Common myeloid progenitor, CD34-positive (primary cell): ENCODE results near the gene TPTE2.

Experiments used
- CTCF ChIA-PET: fragments of 350-600 bp; sonication (Branson Sonifier 250); formaldehyde crosslinking; loops from one replicate; lab custom pipeline; 2021; ENCODE audit warnings: antibody characterized with exemption; lab: Charles Lee
- POLR2A ChIA-PET: fragments of 350-600 bp; sonication (Branson Sonifier 250); formaldehyde crosslinking; loops from one replicate; lab custom pipeline; 2021; ENCODE audit warnings: antibody characterized with exemption; lab: Charles Lee
- DNase-seq, 3 donors: peaks; one replicate each; pipeline versions ENCODE4 v3.0.0 to v3.0.0-alpha.2; 2013
- H3K27ac ChIP-seq, 2 experiments: 1 replicate in 1 of 2; 2 replicates in 1 of 2; pipeline ENCODE4 v1.7.0; 2013; ENCODE audit warnings: inconsistent platforms in 2 of 2, low read length in 2 of 2, mild to moderate bottlenecking in 2 of 2, low read depth in 1 of 2, moderate library complexity in 1 of 2; ENCODE audit not compliant: severe bottlenecking in 2 of 2, insufficient read depth in 1 of 2, poor library complexity in 1 of 2
- H3K27me3 ChIP-seq, 5 experiments: replicated peaks in 2 of 5; 1 replicate in 3 of 5; 2 replicates in 2 of 5; pipeline versions ENCODE4 v1.6.1 to v1.7.0; 2013; ENCODE audit warnings: low read length in 4 of 5, mild to moderate bottlenecking in 2 of 5, moderate library complexity in 2 of 5, inconsistent platforms in 1 of 5; ENCODE audit not compliant: insufficient read depth in 5 of 5, control insufficient read depth in 4 of 5
- H3K36me3 ChIP-seq, 4 experiments: 1 replicate in 2 of 4; 2 replicates in 2 of 4; pipeline versions ENCODE4 v1.6.1 to v1.7.0; 2013; ENCODE audit warnings: low read length in 3 of 4, control low read depth in 1 of 4, mild to moderate bottlenecking in 1 of 4; ENCODE audit not compliant: control insufficient read depth in 4 of 4, insufficient read depth in 4 of 4
- H3K4me1 ChIP-seq, 4 experiments: 1 replicate in 3 of 4; 2 replicates in 1 of 4; pipeline versions ENCODE4 v1.6.1 to v1.7.1; 2013; ENCODE audit warnings: low read length in 3 of 4, mild to moderate bottlenecking in 3 of 4, control low read depth in 1 of 4, inconsistent platforms in 1 of 4, moderate library complexity in 1 of 4; ENCODE audit not compliant: control insufficient read depth in 4 of 4, insufficient read depth in 4 of 4; ENCODE audit errors: control extremely low read depth in 1 of 4
- H3K4me3 ChIP-seq, 7 experiments: 1 replicate in 4 of 7; 2 replicates in 3 of 7; pipeline versions ENCODE4 v1.5.1 to v1.7.0; 2013; ENCODE audit warnings: mild to moderate bottlenecking in 7 of 7, low read length in 6 of 7, moderate library complexity in 6 of 7, inconsistent platforms in 2 of 7, low read depth in 2 of 7, control low read depth in 1 of 7; ENCODE audit not compliant: insufficient read depth in 4 of 7, control insufficient read depth in 1 of 7; ENCODE audit errors: extremely low read depth in 1 of 7
- H3K9me3 ChIP-seq, 5 experiments: 1 replicate in 4 of 5; 2 replicates in 1 of 5; pipeline versions ENCODE4 v1.6.1 to v1.7.1; 2013; ENCODE audit warnings: low read length in 4 of 5, mild to moderate bottlenecking in 2 of 5, inconsistent platforms in 1 of 5, low read depth in 1 of 5, moderate library complexity in 1 of 5; ENCODE audit not compliant: control insufficient read depth in 4 of 5, insufficient read depth in 2 of 5; ENCODE audit errors: control extremely low read depth in 1 of 5
- WGBS: methylation state at CpG from one replicate; pipeline ENCODE4 v1.1.5; 2013; ENCODE audit not compliant: insufficient coverage; 5-methylcytosine and 5-hydroxymethylcytosine counted together

Gene TPTE2

GRCh38 chr13:19601749-19602725 is 40.7 kb upstream of the TPTE2 start:
- H3K27me3 ChIP-seq = peaks cover 0 to 10% (median 2%) of the 10 kb centered on the region in 5 experiments
- H3K36me3 ChIP-seq = peaks cover 0 to 10% (median 0%) of the 10 kb centered on the region in 4 experiments
- no peak overlapping the region for H3K27ac ChIP-seq
- CTCF ChIA-PET = interaction anchor here (0.9 to 2.0 kb wide), 5 partner anchors 9 to 35 kb away, joined by 3 to 6 read pairs (median 3); no protein-coding TSS in a partner anchor
- 1% methylated on average over 94 of the region's 108 CpGs for WGBS
- H3K4me3 ChIP-seq = peak overlapping the region; percentile 37 to 75 (median 67)
- peaks cover 0 to 13% (median 4%) of the 10 kb centered on the region in 5 experiments for H3K9me3 ChIP-seq
- DNase-seq = peak; percentile 67 to 84 (median 74)
- H3K4me1 ChIP-seq = peaks cover 0 to 16% (median 10%) of the 10 kb centered on the region in 4 experiments
- POLR2A ChIA-PET = interaction anchor here (0.7 kb wide), 1 partner anchor 260 kb away, joined by 3 read pairs; no protein-coding TSS in a partner anchor

GRCh38 chr13:19597523-19597922 is 36.2 kb upstream of the TPTE2 start:
- Histone ChIP-seq H3K27ac (no peak overlapping the region), H3K27me3 (peaks cover 0 to 9% (median 0%) of the 10 kb centered on the region in 5 experiments), H3K9me3 (no peaks in the 10 kb centered on the region), H3K4me3 (no peak overlapping the region), H3K4me1 (peaks cover 0 to 22% (median 15%) of the 10 kb centered on the region in 4 experiments), H3K36me3 (no peaks in the 10 kb centered on the region)
- peak in 2 of 3 donors; percentile 13 to 19 for DNase-seq
- ChIA-PET CTCF (interaction anchor here (1.2 kb wide), 1 partner anchor 9 kb away, joined by 4 read pairs; no protein-coding TSS in a partner anchor), POLR2A (no interaction called here)
- 96% methylated on average over 5 of the region's 5 CpGs for WGBS

- H3K27ac ChIP-seq = no peak overlapping the region
- no peaks in the 10 kb centered on the region for H3K9me3 ChIP-seq
- CTCF ChIA-PET = interaction anchor here (1.2 kb wide), 1 partner anchor 8 kb away, joined by 4 read pairs; no protein-coding TSS in a partner anchor
- H3K4me1 ChIP-seq = peaks cover 0 to 22% (median 13%) of the 10 kb centered on the region in 4 experiments
- peaks cover 0 to 3% (median 0%) of the 10 kb centered on the region in 5 experiments for H3K27me3 ChIP-seq
- WGBS = 86% methylated on average over 2 of the region's 6 CpGs
- H3K4me3 ChIP-seq = no peak overlapping the region
- POLR2A ChIA-PET = no interaction called here
- H3K36me3 ChIP-seq = no peaks in the 10 kb centered on the region
- no peak for DNase-seq
Measured at GRCh38 chr13:19596960-19597361, 35.6 kb upstream of the TPTE2 start.

- H3K9me3 ChIP-seq = no peaks in the 10 kb centered on the region
- no peak for DNase-seq
- WGBS = no CpG with 5 or more reads among the region's 3 CpGs
- ChIA-PET CTCF (no interaction called here), POLR2A (no interaction called here)
- H3K27me3 ChIP-seq = peaks cover 0 to 3% (median 0%) of the 10 kb centered on the region in 5 experiments
- no peak overlapping the region for H3K27ac ChIP-seq
- no peak overlapping the region for H3K4me3 ChIP-seq
- H3K36me3 ChIP-seq = no peaks in the 10 kb centered on the region
- H3K4me1 ChIP-seq = peaks cover 0 to 16% (median 12%) of the 10 kb centered on the region in 4 experiments
Measured at GRCh38 chr13:19596086-19596485, 34.8 kb upstream of the TPTE2 start.

- Histone ChIP-seq H3K4me1 (peaks cover 0 to 17% (median 12%) of the 10 kb centered on the region in 4 experiments), H3K27ac (no peak overlapping the region), H3K4me3 (no peak overlapping the region), H3K36me3 (no peaks in the 10 kb centered on the region), H3K9me3 (no peaks in the 10 kb centered on the region), H3K27me3 (peaks cover 0 to 2% (median 0%) of the 10 kb centered on the region in 5 experiments)
- DNase-seq = peak; percentile 18 to 57 (median 27)
- ChIA-PET CTCF (interaction anchor here (1.2 kb wide), 1 partner anchor 9 kb away, joined by 4 read pairs; no protein-coding TSS in a partner anchor), POLR2A (no interaction called here)
- 100% methylated on average over 1 of the region's 1 CpG for WGBS
Measured at GRCh38 chr13:19592657-19593180, 31.4 kb upstream of the TPTE2 start.

- CTCF ChIA-PET = no interaction called here
- peak in 2 of 3 donors; percentile 31 to 45 for DNase-seq
- 48% methylated on average over 7 of the region's 7 CpGs for WGBS
- Histone ChIP-seq H3K27me3 (no peaks in the 10 kb centered on the region), H3K4me1 (peaks cover 3 to 23% (median 16%) of the 10 kb centered on the region in 4 experiments), H3K27ac (no peak overlapping the region), H3K36me3 (no peaks in the 10 kb centered on the region), H3K4me3 (no peak overlapping the region), H3K9me3 (no peaks in the 10 kb centered on the region)
- POLR2A ChIA-PET = no interaction called here
Measured at GRCh38 chr13:19591864-19592263, 30.5 kb upstream of the TPTE2 start.
